Natural killer cell treated with Interleukin-12 subunit alpha and Interleukin-12 subunit beta and Interleukin-15 and Interleukin-18, amount 100 ng/mL, for 72 hours (primary cell): ENCODE results near the gene LZTR1. TPM values are rescaled to one million over a fixed set of nuclear protein-coding genes. Genes with fewer than 3 reads are reported as not detected.

Experiments used
- total RNA-seq, 2 donors: library from RNA; stranded (reverse); gene quantifications; one replicate each; pipeline ENCODE4 v1.2.3, GENCODE V29; 2022

LZTR1 gene
- total RNA-seq, 2 donors from 2014 or later = 76.2 to 133 TPM

Other genes starting within 250 kb of the LZTR1 start
- gene SERPIND1, start 208.2 kb upstream of the LZTR1 start, total RNA-seq = under 1 TPM in 1 of 2 donors, not detected in 1; 0.39 TPM
- gene PI4KA, start 123.5 kb upstream of the LZTR1 start, total RNA-seq = 100 to 1,000 TPM in 1 of 2 donors, 10 to 100 TPM in 1; 88.5 to 146 TPM
- 10 to 100 TPM; 23.2 to 29.2 TPM for gene SNAP29, start 123.3 kb upstream of the LZTR1 start, total RNA-seq
- gene CRKL, start 64.9 kb upstream of the LZTR1 start, total RNA-seq = 100 to 1,000 TPM in 1 of 2 donors, 10 to 100 TPM in 1; 78.4 to 105 TPM
- 1 to 10 TPM in 1 of 2 donors, not detected in 1; 1.5 TPM for gene AIFM3, start 15.0 kb upstream of the LZTR1 start, total RNA-seq
- gene THAP7, start 19.8 kb downstream of the LZTR1 start, total RNA-seq = 10 to 100 TPM; 20.4 to 30.7 TPM
- not detected for gene P2RX6, start 32.9 kb downstream of the LZTR1 start, total RNA-seq
- not detected for gene SLC7A4, start 50.3 kb downstream of the LZTR1 start, total RNA-seq
- not detected for gene LRRC74B, start 63.6 kb downstream of the LZTR1 start, total RNA-seq